DMS114 treated with DMSO at 0.1 percent for 48 hours (cell line): ENCODE results near the gene NOL4L.

ENCODE experiments used
- DNase-seq: peaks from one replicate; lab custom pipeline; 2025; ENCODE audit not compliant: unreplicated experiment; lab: John Stamatoyannopoulos, UW

NOL4L gene

DNA sequence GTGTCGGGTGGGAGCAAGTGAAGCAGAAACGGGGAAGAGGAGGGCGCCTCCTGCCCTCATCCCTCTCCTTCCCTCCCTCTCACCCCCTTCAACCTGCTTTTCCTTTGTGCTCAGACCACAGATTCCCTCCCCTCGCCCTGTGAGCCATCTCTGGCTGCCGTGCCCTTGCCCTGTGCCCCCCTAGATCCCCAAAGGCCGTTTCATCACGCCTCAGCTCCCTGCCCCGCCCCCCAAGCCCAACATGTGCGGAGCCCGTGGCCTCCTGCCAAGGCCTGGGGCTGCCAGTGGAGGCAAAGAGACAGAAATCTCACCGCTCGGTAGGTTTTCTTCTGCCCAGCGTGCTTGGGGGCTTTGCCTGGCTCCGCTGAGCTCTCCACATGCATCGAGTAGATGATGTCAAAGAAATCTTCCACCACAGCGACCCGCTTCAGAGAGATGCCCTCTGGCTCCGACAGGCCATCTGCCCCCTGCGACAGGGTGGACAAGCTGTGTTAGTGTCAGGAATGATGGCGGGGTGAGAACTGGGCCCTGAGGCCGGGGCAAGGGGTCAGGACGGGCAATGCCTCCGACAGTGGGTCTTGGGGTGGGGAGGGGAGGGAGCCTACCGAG, 57.6 kb downstream of the NOL4L start:
- no peak for DNase-seq

DNA sequence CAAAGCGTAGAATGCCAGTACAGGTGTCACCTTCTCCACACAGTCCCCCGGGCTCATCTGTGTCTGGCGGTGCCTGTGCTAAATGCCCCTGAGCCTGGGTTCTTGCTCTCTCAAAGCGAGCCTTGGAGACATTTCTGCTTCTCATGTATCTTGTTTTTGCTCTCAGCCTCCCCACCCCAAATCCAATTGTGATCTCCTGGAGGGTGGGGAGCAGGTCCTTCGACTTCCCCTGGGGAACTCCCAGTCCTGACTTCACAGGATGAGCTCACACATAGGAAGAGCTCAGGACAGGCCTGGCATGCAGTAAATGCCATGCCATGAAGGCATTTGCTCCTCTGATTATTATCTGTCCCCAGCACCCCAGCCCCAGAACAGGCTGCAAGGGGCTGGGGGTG, 58.1 kb downstream of the NOL4L start:
- no peak for DNase-seq

DNA sequence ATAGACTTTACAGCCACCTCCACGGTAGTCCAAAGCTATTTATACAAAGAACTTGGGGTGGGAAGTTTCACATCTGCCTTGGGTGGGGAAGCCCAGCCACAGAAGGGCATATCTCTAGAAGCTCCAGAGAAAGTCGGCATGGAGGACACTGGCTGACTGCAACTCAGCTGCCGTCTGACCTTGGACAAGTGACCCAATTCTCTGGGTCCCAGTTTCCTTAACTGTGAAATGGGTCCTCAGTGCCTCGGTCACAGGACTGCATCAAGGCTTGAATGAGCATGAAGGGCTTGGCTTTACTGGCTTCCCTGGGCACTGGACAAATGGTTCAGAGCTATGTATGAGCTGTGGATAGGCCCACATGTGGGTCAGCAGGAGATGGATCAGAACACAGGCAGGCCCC, 58.6 kb downstream of the NOL4L start:
- no peak for DNase-seq

DNA sequence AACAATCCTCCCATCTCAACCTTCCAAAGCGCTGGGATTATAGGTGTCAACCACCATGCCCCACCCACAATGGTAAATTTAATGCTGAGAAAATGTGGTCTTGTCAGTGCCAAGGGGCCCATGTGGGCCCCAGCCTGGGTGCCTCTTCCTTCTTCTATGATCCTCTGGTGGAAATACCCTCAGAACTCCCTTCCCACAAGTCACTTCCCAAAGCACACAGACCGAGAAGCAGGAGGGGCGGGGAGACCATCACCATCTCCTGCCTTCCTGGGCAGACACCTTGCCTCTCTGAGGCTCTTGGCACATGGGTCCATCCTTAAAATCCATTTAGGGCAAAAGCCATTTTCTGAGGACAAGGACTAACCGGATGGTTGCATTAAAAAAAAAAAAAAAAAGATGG, 59.0 kb downstream of the NOL4L start:
- no peak for DNase-seq

DNA sequence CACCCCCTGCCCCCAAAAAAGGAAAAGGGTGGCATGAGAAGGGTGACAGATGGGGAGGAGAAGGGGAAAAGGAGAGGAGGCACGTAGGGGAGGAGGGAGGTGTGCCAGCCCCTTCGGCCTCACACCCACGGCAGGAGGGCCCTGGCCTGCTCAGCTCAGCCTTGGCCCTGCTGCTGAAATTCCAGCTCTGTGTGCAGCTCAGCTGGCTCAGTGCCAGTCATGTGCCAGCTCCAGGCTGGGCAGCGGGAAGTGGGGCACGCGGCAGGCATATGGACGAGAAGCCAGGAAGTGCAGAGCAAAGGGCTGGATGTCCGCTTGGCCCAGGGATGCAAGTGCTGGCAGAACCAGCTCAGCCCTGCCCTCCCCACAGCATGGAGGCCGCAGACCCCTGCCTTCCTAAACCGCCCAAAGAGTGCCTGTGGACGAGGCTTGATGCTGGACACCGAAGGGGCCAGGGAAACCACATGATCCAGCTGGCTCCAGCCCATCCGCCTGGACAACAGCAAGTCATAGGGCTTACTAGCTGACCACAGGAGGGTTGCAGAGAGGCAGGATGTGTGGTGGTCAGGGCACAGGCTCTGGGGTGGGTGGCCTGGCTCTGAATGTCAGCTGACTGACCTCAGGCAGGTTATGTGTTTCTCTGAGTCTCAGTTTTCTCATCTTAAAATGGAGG, 60.2 kb downstream of the NOL4L start:
- DNase-seq: no peak

DNA sequence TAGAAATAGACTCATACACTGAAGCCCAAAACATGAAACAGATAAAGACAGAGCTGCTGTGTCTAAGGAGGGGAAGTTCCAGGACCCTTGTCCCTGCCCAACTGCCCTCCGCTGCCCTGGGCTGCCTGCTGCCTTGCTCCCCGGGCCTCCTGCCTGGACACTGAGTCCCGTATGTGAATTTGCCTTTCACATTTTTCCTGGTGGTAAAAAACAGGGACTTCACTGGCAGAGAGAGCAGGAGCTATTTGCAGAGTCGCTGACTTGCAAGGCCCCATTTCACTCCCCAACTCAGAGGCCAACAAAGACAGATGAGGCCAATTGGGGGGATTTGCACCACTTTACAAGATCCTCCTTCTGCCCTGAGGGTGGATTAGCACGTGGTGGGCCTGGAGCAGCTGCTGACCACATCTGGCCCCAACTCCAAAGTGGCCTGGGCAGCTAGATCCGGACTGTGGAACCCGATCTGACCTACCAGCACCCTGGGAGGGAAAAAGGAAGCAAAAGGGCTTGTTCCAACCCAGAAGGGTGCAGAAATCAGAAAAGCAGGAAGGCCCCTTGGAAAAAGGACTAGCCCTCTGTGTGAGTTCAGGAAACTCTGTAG, 61.4 kb downstream of the NOL4L start:
- DNase-seq: no peak

DNA sequence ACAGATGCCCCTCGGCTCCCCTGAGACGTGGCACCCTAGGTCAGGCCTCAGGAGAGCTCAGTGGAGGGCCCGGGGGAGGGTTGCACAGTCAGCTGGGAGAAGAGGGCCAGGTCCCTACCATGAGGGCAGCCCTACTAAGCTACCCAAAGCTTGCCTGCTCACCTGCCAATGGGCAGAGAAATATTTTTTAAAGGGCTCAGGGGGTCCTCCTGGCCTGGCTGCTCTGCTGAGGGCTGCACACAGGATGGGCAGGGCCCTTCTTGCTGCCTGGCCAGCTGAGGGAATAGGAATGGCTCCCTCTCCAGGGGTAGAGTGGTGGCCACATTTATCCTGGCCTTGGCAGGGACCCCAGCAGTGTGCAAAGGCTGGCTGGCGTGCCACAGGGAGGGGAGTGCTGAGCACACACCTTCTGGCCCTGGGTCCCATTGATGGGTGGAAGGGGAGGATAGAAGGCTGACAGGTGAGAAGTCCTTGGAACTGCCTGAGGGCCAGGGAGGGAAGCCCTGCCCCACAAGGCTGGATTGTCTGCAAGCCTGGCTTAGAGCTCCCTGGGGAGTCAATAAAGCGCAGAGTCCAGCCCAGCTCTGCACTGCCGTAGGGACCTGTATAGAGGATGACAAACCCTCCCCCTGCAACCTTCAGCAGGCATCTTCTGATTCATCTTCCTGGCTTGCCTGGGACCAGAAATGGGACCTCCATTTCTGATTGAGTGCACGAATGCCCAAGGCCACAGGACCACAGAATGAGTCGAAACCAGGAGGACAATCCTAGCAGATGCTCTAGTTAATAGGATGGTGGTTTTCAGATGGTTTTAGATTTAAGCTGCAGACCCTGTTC, 62.1 kb downstream of the NOL4L start:
- no peak for DNase-seq

DNA sequence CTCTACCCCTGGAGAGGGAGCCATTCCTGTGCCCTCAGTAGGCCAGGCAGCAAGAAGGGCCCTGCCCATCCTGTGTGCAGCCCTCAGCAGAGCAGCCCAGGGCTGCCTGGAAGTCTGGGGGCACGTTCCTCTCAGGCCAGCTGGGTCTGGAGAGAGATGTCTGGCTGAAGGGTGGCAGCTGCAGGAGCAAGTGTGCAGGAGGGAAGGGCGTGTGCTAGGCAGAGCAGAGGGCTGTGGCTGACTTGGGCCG, 62.7 kb downstream of the NOL4L start:
- DNase-seq: no peak

DNA sequence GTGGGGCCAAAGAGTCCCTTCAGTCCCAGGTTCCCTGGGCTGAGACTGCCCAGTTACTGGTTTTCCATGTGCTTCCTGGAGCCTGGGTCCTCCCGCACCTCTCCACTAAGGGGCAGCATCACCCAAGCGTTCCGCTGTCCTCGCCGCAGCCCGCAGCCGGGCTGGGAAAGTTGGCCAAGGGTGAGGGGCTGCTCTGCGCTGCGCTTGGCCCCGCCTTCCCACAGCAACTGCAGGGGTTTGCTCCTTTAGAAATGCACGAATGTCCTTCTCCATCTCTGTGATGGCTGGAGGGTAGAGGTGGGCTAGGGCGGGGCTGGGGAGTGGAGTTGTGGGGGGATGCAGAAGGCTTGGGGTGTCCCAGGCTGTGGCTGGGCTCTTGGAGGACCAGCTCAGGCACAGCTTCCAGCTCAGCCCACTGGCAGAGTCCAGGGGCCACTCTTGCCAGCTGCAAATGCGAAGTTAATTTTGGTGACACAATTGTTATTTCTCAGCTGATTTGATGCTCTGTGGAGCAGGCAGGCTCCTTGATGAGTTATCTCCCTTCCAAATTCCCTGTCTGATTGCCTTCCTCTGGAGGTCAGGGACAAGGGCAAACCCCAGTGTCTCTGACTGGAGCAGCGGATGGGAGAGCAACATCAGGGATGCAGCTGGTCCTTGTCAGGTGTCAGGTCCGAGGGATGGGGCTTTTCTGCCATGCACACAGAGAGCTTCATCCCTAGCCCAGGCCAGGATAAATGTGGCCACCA, 63.2 kb downstream of the NOL4L start:
- DNase-seq: peak; percentile 44

DNA sequence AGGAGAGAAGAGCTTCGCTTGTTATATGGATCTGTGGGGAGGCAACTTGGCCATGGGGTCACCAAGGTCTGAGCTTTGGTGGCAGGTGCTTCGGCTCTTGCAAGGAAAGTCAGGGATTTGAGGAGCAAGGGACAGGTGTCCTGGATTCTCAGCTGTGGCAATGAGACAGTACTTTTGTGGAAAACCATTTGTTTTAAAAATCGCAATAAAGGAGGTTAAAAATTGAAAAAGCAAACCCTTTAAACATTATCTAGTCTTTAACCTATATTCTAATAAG, 64.3 kb downstream of the NOL4L start:
- DNase-seq: no peak

DNA sequence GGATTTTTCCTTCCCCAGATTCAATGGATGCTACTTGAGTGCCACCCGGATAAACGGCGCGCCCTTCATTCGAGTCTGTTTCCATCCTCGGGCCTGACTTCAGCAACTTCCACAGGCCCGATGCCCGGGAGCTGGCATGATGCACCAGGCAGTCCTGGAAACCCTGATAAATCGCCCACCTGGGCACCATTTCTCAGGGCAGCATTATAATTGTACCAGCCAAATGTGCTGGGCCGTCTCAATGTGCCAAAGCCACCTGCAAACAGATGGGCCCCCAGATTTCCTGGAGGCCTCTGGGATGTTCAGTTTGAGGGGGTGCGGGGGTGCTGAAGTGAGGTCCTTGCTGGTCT, 65.8 kb downstream of the NOL4L start:
- DNase-seq: no peak

DNA sequence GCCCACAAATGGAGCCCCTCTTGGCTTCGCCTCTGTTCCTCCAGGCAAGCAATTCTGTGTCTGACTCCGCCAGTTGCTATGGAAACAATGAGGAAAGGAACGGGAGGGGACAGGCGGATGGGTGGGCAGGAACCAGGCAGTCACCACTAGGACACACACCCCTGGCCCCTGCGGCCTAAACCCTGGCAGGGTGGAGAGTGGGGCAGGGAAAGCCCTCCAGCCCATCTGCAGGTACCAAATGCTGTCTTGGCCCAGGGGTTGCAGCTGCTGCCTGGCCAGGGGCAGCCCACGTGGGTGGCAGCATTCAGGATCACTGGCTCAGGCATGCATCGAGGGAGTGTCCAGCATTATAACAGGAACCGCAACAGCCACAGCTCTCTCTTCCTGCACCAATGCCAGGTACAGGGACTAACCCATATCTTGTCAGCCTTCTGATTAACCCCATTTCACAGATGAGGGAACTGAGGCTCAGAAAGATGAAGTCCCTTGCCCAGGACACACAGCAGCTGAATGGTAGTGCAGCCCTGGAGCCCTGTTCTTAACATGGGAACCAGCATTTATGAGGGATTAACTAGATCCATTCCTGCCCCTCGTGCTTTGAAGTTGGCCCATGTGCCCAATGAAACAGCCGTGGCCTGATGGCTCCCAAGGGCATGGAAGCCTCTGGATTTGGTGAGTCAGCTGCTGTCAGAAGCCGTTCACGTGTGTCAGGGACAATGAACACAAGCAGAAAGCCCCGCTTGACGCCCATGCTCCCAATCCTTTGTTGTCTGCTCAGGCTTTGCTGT, 66.3 kb downstream of the NOL4L start:
- DNase-seq: no peak

DNA sequence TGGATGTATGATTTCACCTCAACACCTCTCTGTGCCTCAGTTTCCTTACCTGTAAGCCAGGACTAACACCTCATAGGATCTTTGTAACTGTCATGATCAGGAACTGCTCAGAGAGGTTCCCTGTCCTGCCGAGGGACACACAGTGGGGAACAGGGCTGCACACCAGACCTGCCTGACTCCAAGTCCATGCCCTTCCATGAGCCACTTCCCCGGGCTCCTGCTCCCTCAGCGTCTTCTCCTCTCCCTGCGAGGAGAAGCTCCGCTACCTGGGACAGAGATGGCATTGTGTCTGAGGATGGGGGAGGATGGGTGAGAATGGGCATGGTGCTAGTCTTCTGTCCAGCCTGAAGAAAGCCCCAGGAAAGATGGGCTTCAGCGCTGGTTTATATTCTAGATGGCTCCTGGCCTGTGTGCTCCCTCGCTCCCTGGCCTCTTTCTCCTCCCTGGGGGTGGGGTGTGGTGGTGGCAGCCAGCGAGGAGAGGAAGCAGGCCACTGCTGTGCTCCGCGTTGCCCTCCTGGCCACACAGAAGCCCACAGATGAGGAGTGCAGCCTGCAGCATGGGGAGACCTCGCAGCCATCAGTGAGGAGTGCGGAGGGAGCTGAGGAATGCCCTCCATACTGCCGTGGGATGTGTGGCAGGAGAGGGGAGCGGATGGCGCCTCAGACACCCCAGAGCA, 67.1 kb downstream of the NOL4L start:
- DNase-seq: no peak

DNA sequence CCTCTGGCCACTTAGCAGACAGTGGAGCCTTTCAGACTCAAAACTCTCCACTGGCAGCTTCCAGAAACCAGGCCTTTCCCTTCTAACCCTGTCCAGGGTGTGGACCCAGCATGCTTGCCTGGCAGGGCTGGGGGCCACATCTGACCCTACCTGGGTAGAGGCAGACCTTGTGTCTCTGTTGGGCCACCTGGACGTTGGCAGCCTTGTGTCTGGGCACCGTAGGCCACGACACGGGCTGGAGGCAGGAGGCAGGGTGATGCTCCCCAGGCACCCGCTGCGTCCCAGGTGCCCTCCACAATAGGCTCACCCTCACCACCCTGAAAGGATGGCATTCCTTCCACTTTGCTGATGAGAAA, 67.6 kb downstream of the NOL4L start:
- DNase-seq: no peak

DNA sequence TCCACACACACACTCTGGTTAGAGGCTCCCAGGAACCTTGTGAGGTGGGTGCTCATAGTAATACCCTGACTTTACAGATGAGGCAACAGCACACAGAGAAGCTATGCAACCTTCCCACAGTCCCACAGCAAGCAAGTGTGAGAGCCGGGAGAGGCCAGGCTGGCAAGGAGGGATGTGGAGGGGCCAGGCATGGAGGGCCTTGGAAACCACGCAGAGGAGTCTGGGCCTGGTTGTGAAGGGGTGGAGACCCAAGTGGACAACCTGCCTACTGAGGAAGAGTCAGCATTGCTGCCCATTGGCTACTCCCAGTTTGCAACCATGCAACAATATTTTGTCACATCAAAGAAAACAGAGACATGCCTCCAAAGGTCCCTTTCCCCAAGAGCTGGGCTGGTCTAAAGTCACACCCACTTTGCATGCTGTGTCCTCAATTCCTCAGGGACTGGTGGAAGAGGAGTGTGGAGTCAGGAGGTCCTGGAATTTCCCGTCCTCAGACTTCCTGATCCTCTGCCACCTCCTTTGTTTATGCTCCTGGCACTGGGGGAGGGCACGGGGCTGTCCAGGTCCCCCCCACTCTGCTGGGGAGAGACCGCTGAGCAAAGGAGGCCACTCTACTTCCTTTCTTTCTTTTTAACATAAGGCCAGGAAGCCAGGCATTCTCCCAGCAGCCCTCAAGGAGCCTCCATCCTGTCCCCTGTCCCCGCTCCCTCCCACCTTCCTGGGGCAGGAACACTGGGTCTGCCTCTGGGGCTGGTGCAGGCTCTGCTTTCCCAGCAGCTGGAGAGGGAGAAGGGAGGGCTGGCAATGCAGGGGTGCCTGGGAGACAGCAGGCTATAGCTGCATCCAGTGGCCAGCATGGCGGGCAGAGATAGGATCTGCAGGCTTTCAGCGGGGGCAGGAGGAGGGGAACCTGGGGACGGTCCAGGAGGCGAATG, 68.3 kb downstream of the NOL4L start:
- no peak for DNase-seq

DNA sequence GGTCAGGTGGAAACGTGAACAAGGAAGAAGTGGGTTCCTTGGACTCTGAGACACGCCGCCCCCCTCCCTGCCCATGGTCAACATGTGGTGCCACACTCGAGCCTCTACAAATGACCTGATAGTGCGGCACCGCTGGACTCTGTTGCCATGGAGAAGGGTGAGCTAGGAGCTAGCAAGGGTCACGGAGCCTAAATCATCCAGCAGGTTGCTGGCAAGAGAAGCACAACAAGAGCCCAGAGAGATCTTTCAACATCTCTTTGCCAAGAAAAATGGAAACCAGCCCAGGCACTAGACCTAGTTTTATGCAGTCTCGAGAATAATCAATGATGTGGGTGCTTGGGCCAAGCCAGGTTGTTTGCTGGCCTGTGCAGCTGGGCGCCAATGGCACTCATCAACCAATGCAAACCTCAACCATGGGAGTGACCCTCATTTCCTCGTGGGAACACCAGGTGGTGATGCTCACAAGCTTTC, 69.5 kb downstream of the NOL4L start:
- DNase-seq: no peak

DNA sequence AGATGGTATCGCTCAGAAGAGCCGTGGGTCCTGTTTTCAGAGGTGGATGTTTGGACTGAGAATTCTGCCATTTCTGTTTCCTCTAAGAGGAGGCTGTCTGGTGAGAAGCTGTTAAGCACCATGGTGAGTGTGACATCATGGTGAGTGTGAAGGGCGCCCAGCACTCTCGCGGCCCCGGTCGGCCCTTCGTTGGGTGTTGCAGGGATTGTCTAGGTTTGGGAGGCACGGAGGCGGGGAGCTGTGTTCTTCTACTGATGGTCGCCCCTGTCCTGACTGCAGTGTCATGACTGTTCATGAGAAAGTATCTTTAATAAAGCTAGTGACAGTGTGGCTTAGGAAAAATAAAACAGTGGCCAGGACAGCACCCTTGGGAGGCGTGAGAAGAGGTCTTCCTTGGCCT, 70.4 kb downstream of the NOL4L start:
- DNase-seq: no peak

DNA sequence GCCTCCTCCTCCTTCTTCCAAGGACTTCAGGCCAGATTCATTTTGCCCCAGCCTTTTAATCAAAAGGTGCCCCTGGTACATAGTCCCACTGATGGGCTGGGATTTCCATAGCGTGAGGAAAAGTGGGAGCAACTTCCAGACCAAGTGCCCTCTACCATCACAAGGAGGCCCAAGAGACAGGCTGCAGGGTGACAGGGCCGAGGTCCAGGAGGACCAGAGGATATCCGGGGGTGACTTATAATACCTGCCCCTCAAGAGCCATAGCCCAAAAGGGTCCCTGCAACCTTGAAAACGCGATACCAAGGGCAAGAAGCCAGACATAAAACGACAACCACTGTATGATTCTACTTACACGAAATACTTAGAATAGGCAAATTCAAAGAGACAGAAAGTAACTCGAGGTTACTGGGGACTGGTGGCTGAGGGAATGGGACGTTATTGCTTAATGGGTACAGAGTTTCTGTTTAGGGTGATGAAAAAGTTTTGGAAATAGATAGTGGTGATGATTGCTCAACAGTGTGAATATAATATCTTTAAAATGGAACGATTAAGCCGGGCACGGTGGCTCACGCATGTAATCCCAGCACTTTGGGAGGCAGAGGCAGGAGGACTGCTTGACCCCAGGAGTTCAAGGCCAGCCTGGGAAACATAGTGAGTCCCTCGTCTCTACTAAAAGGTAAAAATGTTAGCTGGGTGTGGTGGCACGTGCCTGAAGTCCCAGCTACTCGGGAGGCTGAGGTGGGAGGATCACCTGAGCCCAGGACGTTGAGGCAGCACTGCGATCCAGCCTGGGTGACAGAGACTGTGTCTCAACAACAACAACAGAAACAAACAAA, 71.9 kb downstream of the NOL4L start:
- no peak for DNase-seq

DNA sequence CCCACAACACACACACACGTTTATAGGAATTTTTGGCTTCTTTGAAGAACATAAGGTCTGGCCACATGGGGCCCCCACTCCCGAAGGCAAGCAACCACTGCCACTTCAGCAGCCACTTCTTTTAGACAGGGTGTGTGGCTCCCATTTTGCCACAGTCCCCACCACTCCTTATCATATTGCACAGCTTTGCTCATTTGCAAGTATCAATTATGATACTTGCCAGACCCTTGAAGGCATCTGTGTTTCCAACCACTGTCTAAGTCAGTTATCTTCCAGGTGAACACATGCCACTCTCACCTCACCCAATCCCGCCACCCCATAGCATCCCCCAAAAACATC, 73.1 kb downstream of the NOL4L start:
- no peak for DNase-seq
